HG03135 (cell line): ENCODE data around the gene RNF141.

Experiments used
- ATAC-seq: cut with Tn5 transposase; IDR thresholded peaks from one replicate; pipeline ENCODE4 v1.9.1; 2021; ENCODE audit warnings: mild to moderate bottlenecking, moderate library complexity; ENCODE audit not compliant: unreplicated experiment

RNF141 gene

GRCh38 chr11:10561947-10562346 is 21.0 kb upstream of the RNF141 start:
- no peak for ATAC-seq

DNA sequence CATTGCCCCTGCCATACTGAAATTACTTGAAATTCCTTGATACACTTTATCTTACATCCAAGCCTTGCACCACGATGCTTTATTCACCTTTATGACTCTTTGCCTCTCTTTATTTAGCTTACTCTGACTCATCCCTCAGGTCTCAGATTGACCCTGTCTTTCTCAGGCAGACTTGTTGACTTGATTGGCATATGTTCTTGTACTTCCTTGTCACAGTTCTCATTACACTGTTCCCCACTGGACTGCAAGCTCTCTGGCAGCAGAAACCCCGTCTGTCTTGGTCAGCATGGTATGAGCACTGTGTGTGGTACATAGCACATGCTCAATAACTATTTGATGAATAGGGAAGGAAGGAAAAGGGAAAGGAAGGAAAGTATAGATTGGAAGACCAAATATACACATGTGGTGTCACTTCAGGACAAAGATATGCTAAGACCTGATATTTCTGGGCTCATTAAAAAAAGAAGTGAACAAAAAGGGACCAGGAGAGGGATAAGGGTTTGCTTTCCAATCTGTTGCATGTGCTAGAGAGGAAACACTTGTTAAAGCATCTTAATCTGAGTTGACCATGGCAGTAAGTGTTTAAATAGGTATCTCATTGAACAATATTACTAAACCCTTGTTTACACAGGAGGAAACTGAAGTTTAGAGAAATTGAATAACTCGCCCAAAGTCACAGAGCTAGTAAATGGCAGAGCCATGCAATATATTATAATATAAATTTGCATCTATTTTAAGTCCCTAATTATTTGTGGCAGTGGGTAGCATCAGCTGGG is 20.2 kb upstream of the RNF141 start:
- ATAC-seq = no peak

DNA sequence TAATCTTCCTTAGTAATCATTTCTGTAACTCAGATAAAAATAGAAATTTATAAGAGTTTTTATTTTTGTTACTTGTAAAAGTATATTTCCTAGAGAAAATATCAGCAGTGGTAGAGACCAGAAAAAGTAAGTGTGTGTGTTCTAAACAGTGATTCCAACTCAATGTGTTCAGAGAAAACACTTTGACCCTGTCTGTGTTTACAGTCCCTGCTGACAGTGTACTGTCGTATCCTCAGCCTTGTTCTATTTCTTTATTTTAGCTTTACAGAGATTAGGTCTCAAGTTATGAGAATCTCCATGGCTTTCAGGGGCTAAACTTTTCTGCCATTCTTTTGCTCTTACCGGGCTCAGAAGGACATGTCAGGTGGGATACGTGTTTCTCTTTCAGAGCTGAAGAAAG is 17.3 kb upstream of the RNF141 start:
- ATAC-seq = no peak

DNA sequence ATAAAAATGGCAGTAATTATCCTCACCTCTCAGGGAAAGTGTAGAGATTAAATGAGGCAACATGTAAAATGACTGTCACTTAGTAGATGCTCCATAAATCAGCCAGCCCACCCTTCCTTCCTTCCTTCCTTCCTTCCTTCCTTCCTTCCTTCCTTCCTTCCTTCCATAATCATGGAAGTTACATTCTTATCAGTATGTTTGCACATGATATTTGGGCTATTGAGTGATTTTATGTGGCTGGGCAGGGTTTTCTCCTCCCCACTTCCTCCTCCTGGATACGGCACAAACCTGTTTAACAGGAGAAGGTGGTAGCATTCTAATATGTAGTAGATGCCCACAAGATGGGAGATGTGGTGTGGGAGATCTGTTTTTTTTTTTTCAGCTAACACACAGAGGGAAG is 15.6 kb upstream of the RNF141 start:
- ATAC-seq = no peak

- no peak for ATAC-seq
These were observed 10.9 kb upstream of the RNF141 start for GRCh38 chr11:10551845-10552352.

- no peak for ATAC-seq
These were observed 10.3 kb upstream of the RNF141 start for GRCh38 chr11:10551290-10551592.

DNA sequence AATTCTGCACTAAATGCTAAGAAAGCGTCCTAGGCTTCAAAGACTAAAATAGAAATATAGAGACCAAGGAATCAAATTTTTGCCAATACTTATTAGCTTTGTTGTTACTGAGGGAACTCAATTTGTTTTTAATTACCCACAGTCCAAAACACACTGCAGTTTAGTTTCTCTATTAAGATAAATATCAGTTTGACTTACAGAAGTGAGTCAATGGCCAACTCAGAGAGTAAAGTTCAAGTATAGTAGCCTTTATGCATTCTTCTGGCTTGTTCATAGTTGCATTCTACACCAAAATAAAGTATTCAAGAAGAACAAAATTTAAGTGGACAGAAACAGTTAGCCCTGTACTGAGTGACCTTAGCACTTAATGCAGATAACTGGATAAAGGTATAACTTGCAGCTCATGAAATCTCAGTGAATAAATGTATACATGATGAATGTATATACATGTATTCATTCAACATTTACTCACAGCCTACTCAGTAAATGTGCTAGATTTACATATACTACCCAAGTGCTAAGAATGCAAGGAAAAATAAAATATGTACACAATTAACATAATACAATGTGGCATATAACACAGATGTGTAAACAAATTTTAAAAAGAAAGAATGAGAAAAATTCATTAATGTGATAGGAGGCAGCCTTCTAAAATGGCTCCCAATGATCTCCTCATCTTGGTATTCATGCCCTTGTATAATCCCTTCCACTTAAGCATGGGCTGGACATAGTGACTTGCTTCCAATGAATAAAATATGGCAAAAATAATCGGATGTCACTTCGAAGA is 9.7 kb upstream of the RNF141 start:
- ATAC-seq = no peak

DNA sequence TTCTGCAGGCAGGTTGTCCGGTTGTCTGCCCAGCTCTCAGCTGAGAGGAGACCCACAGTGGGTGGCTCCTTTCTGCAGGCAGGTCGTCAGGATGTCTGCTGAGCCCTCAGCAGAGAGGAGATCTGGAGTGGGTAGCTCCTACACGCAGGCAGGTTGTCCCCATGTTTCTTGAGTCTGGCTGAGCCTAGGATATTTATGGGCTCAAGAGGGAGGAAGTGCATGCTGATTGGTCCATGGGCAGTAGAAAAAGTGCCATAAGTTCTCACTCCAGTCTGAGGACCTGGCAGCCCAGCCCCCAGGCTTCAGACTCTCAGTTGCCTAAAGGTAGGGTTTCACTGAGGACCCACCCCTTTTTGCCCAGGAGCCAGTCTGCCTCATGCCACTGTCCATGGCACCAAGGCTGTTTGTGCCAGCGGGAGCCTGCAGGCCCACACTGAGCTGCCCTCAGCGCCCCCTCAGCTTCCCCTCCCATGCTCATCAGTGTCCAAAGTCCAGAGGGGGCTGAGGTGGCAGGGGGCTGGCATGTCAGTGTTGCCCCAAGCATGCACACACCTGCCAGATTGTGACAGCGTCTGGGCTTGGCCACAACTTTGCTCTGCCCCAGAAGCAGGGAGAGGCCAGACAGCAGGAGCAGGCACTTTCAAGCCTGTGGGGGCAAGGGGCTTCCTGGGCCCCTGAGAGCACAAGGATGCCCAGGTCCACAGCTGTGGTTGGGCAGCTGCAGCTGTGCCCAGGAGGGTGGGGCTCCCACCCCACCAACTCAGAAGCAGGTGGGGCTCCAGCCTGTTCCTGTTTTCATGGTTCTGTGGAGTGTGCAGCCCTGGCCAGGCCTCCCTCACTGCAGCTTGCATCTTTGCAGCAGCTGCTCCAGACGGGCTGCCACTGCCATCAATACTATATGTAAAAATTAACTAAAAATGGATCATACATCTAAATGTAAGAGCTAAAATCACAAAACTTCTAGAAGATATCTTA is 3.8 kb upstream of the RNF141 start:
- ATAC-seq = no peak

DNA sequence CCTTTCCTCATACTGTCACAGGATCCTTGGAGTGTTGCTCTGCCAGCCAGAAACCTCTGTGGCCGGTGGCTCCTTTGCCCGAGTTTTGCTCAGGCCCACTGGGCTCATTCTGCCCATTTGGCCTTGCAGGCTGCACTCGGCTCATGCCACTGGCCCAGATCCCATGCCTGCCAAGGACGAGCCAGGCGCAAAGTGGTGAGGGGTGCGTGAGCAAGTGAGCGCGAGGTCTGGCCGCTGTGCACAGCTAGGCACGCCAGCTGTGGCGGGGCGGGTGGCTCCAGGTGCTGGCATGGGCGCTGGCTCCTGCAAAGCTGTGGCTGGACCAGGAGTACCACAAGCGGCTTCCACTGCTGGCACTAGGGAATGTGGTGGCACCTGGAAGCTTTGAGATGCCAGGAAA is 2.8 kb upstream of the RNF141 start:
- no peak for ATAC-seq

DNA sequence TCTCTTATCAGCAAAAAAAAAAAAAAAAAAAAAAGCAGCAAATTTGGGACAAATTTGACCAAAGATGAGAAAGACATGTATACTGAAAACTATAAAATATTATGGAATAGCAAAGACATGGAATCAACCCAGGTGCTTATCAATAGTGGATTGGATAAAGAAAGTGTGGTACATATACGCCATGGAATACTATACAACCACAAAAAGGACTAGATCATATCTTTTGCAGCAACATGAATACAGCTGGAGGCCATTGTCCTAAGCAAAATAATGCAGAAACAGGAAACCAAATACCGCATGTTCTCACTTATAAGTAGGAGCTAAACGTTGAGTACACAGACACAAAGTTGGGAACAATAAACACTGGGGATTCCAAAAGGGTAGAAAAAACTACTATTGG is 1.8 kb upstream of the RNF141 start:
- no peak for ATAC-seq

- ATAC-seq = no peak
These were observed 559 bp upstream of the RNF141 start for GRCh38 chr11:10541561-10541930.

DNA sequence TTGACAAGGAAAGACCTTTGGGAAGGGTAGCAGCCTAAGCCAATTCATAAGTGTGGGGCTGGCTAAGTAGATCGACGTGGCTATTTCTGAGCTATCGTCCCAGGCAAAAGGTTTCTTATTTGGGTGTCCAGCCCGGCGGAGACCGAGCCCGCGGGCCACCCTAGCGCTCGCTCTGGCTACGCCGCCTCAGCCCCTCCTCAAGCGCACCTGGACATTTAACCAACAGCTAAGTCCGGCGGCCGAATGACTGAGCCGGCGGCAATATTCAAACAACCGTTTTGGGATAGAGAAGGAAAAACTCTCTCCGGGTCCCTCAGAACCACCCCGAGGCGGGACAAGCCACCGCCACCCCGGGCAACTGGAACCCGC is 457 bp downstream of the RNF141 start:
- peak; percentile 19 for ATAC-seq

GRCh38 chr11:10539339-10539738 is 1.6 kb downstream of the RNF141 start:
- ATAC-seq = no peak

DNA sequence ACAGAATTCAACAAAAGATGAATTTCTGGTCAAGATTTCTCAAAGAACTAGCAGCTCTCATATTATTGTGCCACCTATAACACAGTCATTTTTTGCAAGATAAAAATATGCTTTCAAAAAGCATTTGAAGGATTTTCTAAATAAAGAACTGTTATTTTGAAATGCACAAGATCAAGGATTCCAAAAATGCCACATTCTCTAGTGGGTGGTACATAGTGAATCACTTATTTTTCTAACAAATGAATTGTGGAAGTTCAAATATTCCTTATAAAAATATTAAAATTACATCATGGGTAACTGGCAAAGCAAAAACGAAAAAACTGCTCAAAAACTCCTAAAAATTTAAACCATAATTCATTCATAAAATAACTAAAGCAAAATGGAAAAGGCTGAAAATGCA is 2.1 kb downstream of the RNF141 start:
- ATAC-seq = no peak

GRCh38 chr11:10537600-10537999 is 3.4 kb downstream of the RNF141 start:
- no peak for ATAC-seq

DNA sequence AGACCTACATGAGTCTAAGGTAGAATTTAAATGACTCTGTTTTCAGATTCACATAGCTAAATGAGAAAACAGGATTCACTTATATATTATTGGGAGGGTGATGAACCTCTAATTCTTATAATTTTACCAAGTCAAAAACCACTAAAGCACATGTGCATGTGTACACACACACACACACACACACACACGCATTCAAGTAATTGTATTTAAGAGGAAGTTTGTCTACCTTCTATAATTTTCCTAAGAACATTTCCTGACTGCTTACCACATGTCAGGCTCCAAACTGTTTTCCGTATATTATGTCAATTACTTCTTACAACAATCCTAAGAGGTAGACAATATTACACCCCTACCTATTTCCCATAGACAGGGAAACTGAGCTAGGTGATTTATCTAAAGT is 6.7 kb downstream of the RNF141 start:
- no peak for ATAC-seq

- ATAC-seq = no peak
These were observed 7.7 kb downstream of the RNF141 start for GRCh38 chr11:10533323-10533722.

GRCh38 chr11:10532526-10532925 is 8.5 kb downstream of the RNF141 start:
- ATAC-seq = no peak

- ATAC-seq = no peak
These were observed 11.7 kb downstream of the RNF141 start for GRCh38 chr11:10529279-10529678.

GRCh38 chr11:10528121-10528520 is 12.9 kb downstream of the RNF141 start:
- ATAC-seq = no peak
